SJSA1 (cell line): ENCODE measurements around the gene LMBR1. TPM values are rescaled to one million over a fixed set of nuclear protein-coding genes. Genes with fewer than 3 reads are reported as not detected.

Source experiments
- DNase-seq, 2 experiments: peaks; one replicate each; pipeline ENCODE4 v3.0.0-alpha.2; 2015 to 2020; ENCODE audit warnings: low spot score in 2 of 2, low read depth in 1 of 2
- H3K27ac ChIP-seq: fragments of 250-450 bp; sonication (Bioruptor Pico); 2 replicates; pipeline ENCODE4 v1.5.1; 2020; ENCODE audit warnings: mild to moderate bottlenecking, moderate library complexity
- H3K27me3 ChIP-seq: fragments of 250-450 bp; sonication (Bioruptor Pico); replicated peaks from 2 replicates; pipeline ENCODE4 v1.5.1; 2020; ENCODE audit warnings: mild to moderate bottlenecking, moderate library complexity
- H3K36me3 ChIP-seq: fragments of 250-450 bp; sonication (Bioruptor Pico); 2 replicates; pipeline ENCODE4 v1.5.1; 2020; ENCODE audit warnings: mild to moderate bottlenecking
- H3K4me1 ChIP-seq: fragments of 250-450 bp; sonication (Bioruptor Pico); replicated peaks from 2 replicates; pipeline ENCODE4 v1.6.1; 2021; ENCODE audit warnings: mild to moderate bottlenecking
- H3K4me3 ChIP-seq: fragments of 250-450 bp; sonication (Bioruptor Pico); 2 replicates; pipeline ENCODE4 v1.5.1; 2020; ENCODE audit warnings: mild to moderate bottlenecking
- H3K9me3 ChIP-seq: fragments of 250-450 bp; sonication (Bioruptor Pico); replicated peaks from 2 replicates; pipeline ENCODE4 v1.5.1; 2020; ENCODE audit warnings: mild to moderate bottlenecking
- total RNA-seq: library from RNA; depleted of rRNA; stranded (reverse); fragments of >200 nt; shearing (Covaris generic); gene quantifications from 2 replicates; pipeline ENCODE4 v1.2.3, GENCODE V29; 2014

The LMBR1 gene
- total RNA-seq, 1 experiment from 2014 or later = 16.8 TPM

DNA sequence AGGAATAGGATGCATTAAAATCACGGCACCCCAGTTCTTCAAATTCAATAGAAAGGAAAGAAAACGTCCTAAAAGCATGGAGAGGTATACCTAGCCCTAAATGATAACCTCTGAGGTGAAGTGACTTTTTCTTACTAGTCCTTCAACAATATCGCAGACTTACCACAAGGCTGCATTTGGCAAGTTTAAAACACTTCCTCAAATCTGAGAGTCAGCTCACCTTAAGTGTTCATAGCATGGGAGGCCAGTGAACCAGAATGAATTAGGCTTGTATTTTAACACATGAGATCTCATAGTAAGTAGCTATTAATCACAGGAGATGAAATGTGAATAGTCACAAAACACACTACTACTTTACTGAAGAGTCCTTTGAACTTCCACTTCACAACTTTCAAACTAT, 128.2 kb downstream of the LMBR1 start:
- Histone ChIP-seq H3K27ac (no peak overlapping the region), H3K4me3 (no peak overlapping the region), H3K9me3 (no peaks in the 10 kb centered on the region), H3K27me3 (no peaks in the 10 kb centered on the region), H3K36me3 (no peaks in the 10 kb centered on the region), H3K4me1 (no peaks in the 10 kb centered on the region)
- DNase-seq = no peak

DNA sequence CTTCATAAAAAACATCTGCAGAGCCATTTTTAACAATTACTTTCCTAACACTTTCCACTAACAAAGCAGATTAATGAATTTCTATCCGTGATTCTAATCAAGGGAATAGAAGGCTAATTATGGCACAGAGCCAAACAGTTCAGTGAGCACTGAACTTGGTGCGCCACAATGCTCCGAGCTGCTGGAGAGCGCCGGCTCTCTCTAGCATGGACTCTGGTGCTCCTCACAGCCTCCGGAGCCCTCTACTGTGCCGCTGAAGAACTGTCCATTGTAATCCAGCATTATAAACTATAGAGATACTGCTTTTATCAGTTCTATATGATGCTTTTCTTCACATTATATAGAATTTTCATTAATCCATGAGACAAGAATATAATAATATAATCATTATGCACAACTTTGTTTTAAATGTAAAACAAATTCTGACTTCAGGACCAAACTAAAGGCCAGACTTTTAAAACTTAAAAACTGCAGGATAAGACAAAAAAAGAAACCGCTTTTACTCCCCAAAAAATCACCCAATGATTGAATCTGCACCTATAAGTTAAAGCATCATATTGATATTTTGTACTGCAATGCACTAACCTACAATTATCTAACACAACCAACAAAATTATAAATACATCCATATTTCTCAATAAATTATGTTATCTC, 128.8 kb downstream of the LMBR1 start:
- Histone ChIP-seq H3K27ac (no peak overlapping the region), H3K9me3 (no peaks in the 10 kb centered on the region), H3K4me3 (no peak overlapping the region), H3K4me1 (no peaks in the 10 kb centered on the region), H3K27me3 (no peaks in the 10 kb centered on the region), H3K36me3 (no peaks in the 10 kb centered on the region)
- DNase-seq = peak in 1 of 2 experiments; percentile 50

DNA sequence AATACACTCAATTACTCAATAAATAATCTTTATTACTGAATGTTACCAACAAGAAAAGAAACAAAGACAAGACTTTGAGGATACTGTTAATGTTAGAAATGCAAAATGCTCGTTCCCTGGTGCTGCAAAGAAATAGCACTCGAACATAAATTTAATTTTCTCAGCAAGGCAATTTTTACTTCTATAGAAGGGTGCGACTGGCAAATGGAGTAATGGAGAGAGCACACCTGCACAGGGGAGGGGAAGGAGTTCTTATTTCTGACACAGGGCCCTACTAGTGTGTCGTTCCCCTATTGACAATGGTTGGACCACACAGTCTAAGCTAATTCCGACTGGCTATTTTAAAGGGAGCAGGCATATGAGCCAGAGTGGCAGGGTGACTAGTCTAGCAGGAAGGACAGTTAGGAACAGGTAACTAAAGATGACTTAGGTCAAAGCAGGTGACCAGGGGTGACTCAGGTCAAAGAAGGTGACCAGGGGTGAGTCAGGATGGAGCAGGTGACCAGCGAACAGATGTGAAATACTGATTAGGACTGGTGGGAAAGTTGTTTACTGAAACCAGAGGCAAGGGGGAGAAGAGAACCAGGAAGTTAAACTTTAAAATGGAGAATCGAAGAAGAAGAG, 133.3 kb downstream of the LMBR1 start:
- Histone ChIP-seq H3K27ac (no peak overlapping the region), H3K4me1 (no peaks in the 10 kb centered on the region), H3K4me3 (no peak overlapping the region), H3K9me3 (no peaks in the 10 kb centered on the region), H3K36me3 (no peaks in the 10 kb centered on the region), H3K27me3 (no peaks in the 10 kb centered on the region)
- DNase-seq = no peak

DNA sequence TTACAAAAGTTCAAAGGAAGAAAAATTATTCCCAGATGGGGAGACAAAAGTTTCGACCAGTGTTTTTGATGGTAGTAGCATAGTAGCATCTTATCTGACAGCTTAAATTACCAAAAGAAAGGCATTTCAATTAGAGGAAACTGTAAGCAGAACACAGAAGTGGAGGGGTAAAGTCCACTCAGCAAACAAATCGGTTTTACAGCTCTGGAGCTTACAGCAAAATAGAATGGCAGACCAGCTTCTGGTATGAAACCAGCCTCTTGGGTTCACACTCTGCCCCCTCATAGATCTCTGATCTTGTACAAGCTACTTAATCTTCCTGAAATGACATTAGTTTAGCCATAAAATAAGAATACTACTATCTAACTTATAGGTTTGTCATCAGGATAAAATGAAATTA, 133.8 kb downstream of the LMBR1 start:
- Histone ChIP-seq H3K4me1 (no peaks in the 10 kb centered on the region), H3K9me3 (no peaks in the 10 kb centered on the region), H3K27me3 (no peaks in the 10 kb centered on the region), H3K36me3 (no peaks in the 10 kb centered on the region), H3K4me3 (no peak overlapping the region), H3K27ac (no peak overlapping the region)
- no peak for DNase-seq

DNA sequence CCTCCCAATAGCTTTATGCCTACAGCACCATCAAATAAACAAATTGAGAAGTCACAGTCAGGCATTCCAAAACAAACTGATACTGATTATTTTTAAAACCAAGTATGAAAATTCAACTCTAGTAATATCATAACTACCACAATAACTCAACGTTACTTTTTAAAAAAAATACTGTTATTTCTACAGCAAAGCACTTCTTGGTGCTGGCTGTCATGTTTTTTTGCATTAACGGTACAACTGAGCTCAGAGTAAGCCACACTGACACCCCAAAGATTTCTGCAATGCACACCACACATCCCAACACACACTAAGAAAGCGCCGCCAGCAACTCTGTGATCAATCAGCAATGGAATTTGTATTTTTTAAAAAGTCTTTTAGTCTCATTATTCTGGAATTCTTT, 138.8 kb downstream of the LMBR1 start:
- Histone ChIP-seq H3K4me3 (no peak overlapping the region), H3K27me3 (no peaks in the 10 kb centered on the region), H3K27ac (no peak overlapping the region), H3K36me3 (no peaks in the 10 kb centered on the region), H3K9me3 (no peaks in the 10 kb centered on the region), H3K4me1 (no peaks in the 10 kb centered on the region)
- DNase-seq = no peak

DNA sequence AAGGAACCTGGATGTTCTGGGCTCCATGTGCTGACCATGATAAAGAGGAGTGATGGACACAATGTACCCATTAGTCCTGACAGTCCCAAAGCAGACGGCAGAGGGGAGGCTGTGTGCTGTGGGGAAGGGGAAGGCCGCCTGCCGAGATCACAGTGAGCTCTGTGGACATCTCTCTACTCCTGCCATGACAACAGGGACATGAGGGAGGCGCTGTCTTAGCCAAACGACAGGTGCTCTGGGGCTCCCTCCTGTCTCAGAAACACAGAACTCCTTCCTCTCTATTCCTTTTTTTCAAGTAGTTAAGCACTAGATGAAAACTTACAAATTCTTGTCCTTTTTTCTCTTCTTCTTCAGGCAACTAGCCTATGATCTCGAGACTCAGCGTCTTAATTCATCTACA, 139.4 kb downstream of the LMBR1 start:
- H3K27ac ChIP-seq = no peak overlapping the region
- DNase-seq = no peak
- H3K27me3 ChIP-seq = no peaks in the 10 kb centered on the region
- no peak overlapping the region for H3K4me3 ChIP-seq
- no peaks in the 10 kb centered on the region for H3K36me3 ChIP-seq
- no peaks in the 10 kb centered on the region for H3K4me1 ChIP-seq
- H3K9me3 ChIP-seq = no peaks in the 10 kb centered on the region

DNA sequence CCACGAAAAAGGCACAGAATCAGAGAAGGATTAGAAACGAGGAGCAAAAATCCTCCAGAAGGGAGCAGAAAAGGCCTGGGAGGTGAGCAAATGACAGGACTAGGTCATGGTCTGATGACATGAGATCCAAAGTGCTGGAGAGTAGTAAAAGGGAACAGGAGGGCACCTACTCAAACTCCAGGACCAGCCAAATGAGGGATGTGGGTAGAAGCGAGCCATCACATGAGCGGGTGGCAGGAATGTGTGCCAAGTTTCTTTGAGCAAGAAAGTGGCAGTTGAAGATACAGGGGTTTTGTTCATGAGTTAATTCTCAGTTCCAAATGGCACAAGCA, 139.8 kb downstream of the LMBR1 start:
- Histone ChIP-seq H3K9me3 (no peaks in the 10 kb centered on the region), H3K27ac (no peak overlapping the region), H3K4me1 (no peaks in the 10 kb centered on the region), H3K4me3 (no peak overlapping the region), H3K27me3 (no peaks in the 10 kb centered on the region), H3K36me3 (no peaks in the 10 kb centered on the region)
- DNase-seq = no peak

DNA sequence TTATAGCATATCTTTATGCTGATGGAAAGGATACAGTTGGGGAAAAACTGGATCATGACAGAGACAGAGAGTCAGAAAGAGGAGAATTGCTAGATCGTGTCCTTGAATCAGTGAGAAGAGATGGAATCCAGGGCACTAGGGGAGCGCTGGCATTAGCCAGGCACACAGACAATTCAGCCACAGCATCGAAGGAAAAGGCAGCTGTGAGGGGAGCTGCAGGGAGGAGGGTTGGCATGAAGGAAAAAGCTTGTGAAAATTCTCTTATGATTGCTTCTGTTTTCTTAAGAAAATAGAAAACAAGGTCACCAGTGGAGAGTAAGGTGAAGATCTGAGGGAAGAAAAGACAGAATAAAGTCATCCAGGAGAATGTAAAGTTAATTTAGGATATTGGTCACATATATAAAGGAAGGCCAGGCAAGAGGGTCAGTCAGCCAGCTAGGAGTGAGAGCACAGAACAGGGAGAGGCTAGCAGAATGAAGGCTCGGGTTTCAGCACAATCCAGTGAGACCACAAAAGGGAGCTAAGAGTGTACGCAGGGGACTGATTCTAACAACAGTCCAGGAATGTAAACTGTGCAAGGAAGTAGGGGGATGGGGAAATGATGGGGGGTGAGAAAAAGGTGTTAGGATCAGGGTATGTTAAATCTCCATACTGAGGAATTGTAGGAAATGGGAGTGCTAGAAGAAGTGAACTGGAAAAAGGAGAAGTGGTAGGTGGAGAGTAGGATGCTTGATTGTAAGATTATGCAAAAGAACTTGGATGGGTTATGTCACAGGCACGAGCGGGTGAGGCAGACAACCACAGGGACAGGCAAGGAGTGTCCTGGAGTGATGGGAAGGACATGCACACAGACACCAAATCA, 140.4 kb downstream of the LMBR1 start:
- no peaks in the 10 kb centered on the region for H3K4me1 ChIP-seq
- H3K9me3 ChIP-seq = no peaks in the 10 kb centered on the region
- no peak for DNase-seq
- no peaks in the 10 kb centered on the region for H3K36me3 ChIP-seq
- no peak overlapping the region for H3K4me3 ChIP-seq
- H3K27me3 ChIP-seq = no peaks in the 10 kb centered on the region
- H3K27ac ChIP-seq = no peak overlapping the region

DNA sequence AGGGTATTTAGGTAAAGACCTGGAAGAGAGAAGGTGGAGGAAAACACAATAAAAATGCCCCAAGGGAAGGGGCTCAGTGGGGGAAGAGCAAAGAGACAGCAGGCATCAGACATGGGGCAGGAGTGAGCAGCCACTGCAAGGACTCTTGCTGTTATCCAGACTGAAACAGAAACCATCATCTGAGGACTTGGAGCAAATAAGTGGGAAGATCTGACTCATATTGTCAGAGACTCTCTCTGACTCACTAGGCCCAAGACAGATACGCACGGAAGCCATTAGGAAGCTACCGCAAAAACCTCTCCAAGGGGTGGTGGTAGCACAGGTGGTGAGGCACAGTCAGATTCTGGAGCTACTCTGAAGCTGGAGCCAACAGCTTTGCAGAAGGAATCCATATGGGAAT, 141.7 kb downstream of the LMBR1 start:
- no peak overlapping the region for H3K27ac ChIP-seq
- peak in 1 of 2 experiments; percentile 7 for DNase-seq
- no peaks in the 10 kb centered on the region for H3K4me1 ChIP-seq
- no peak overlapping the region for H3K4me3 ChIP-seq
- H3K27me3 ChIP-seq = no peaks in the 10 kb centered on the region
- H3K9me3 ChIP-seq = no peaks in the 10 kb centered on the region
- no peaks in the 10 kb centered on the region for H3K36me3 ChIP-seq

DNA sequence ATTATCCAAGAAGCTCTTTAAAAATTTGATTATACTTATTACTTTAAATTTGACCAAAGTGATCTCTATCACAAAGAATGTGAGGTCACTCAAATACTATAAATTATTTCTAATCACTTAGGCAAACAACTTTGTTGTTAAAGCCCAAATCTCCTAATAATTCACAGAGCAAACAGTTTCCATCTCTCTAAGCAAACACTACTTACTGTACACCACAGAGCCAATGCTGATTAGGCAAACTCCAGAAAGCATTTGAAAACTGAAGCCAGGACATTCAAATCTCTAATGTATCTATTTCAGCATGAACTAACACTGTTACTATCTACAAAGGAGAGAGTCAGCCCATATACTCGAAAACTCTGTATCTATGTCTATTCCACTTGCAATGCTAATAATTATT, 145.3 kb downstream of the LMBR1 start:
- Histone ChIP-seq H3K4me3 (no peak overlapping the region), H3K27ac (no peak overlapping the region), H3K27me3 (no peaks in the 10 kb centered on the region), H3K36me3 (no peaks in the 10 kb centered on the region), H3K4me1 (no peaks in the 10 kb centered on the region), H3K9me3 (no peaks in the 10 kb centered on the region)
- DNase-seq = no peak

DNA sequence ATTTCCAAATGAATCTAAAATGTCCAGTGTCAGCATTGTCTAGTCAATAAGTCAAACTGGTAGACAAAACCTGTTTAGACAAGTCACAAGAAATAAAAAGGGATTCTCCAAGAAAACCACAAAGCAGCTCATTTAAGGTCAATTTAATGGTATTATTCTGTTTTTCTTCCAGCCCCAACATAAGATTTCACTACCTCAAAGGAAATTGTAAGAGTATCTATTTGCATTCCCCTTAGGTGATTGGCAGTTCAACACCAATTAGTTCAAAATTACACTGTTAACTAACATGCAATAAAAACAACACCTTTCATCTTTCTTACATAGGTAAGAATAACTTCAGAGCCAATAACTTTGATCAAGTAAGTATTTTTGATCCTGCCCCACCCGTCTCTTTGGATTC, 146.1 kb downstream of the LMBR1 start:
- no peak overlapping the region for H3K27ac ChIP-seq
- no peak overlapping the region for H3K4me3 ChIP-seq
- no peaks in the 10 kb centered on the region for H3K9me3 ChIP-seq
- no peaks in the 10 kb centered on the region for H3K36me3 ChIP-seq
- H3K4me1 ChIP-seq = no peaks in the 10 kb centered on the region
- no peaks in the 10 kb centered on the region for H3K27me3 ChIP-seq
- no peak for DNase-seq

DNA sequence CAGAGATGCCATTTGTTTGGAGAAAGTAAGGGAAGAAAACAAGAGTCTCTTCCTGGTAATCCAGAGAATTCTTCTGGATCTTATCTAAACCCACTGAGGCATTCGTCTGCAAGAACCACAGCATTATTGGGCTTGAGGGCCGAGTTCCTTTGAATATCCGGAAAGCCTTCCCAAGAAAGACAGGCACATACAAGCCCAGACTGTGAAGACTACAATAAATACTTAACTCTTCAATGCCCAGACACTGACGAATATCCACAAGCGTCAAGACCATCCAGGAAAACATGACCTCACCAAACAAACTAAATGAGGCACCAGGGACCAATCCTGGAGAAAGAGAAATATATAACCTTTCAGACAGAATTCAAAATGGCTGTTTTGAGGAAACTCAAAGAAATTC, 153.4 kb downstream of the LMBR1 start:
- Histone ChIP-seq H3K4me1 (no peaks in the 10 kb centered on the region), H3K4me3 (no peak overlapping the region), H3K27ac (no peak overlapping the region), H3K27me3 (no peaks in the 10 kb centered on the region), H3K36me3 (no peaks in the 10 kb centered on the region), H3K9me3 (no peaks in the 10 kb centered on the region)
- no peak for DNase-seq

DNA sequence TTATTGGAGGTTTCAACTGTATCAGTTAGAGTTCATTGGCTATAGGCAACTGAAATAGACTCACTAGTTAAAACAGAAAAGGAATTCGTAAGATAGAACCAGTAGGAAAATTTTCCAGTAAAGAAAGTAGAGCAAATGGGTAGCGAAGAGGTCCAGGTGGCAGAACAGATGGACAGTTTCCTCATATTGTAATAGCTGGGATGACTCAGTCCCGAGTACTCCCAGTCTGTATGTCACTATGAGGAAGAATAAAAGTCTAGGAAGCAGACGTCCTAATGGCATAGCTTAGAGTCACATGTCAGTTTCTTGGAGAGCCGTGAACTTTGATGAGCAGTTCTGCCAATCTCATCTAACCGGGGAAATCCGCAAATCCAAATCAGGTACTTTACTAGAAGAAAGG, 157.1 kb downstream of the LMBR1 start:
- no peaks in the 10 kb centered on the region for H3K36me3 ChIP-seq
- no peaks in the 10 kb centered on the region for H3K4me1 ChIP-seq
- no peaks in the 10 kb centered on the region for H3K9me3 ChIP-seq
- no peak for DNase-seq
- no peak overlapping the region for H3K27ac ChIP-seq
- H3K4me3 ChIP-seq = no peak overlapping the region
- H3K27me3 ChIP-seq = no peaks in the 10 kb centered on the region

DNA sequence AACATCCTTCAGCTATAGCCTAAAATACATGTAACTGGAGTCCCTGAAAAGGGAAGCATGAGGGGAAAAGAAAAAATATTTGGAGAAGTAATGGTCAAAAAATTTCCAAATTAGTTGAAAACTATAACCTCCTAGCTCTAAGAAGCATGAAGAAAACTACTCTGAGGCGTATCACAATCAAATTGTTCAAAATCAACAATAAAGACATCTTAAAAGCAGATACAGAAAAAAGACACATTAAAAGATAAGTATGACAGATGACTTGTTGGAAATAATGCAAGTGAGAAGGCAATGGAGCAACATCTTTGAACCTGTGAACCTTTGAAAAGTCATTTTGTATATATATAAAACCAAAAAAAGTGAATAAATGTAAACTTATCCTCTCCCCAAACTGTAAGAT, 159.3 kb downstream of the LMBR1 start:
- no peak overlapping the region for H3K4me3 ChIP-seq
- no peak for DNase-seq
- H3K27ac ChIP-seq = no peak overlapping the region
- H3K27me3 ChIP-seq = no peaks in the 10 kb centered on the region
- H3K9me3 ChIP-seq = no peaks in the 10 kb centered on the region
- H3K4me1 ChIP-seq = no peaks in the 10 kb centered on the region
- H3K36me3 ChIP-seq = no peaks in the 10 kb centered on the region
